Cerebellar cortex (tissue), 1 donor: ENCODE data around the gene PRR33.
"Not testable (repeated sequence)": the region's sequence is repeated elsewhere in the genome, so short reads cannot be mapped to it uniquely, and the experiment has no call there.

Experiments used
- DNase-seq: peaks from one replicate; pipeline ENCODE4 v3.0.0-alpha.2; 2015; ENCODE audit warnings: low spot score

PRR33 gene

DNA sequence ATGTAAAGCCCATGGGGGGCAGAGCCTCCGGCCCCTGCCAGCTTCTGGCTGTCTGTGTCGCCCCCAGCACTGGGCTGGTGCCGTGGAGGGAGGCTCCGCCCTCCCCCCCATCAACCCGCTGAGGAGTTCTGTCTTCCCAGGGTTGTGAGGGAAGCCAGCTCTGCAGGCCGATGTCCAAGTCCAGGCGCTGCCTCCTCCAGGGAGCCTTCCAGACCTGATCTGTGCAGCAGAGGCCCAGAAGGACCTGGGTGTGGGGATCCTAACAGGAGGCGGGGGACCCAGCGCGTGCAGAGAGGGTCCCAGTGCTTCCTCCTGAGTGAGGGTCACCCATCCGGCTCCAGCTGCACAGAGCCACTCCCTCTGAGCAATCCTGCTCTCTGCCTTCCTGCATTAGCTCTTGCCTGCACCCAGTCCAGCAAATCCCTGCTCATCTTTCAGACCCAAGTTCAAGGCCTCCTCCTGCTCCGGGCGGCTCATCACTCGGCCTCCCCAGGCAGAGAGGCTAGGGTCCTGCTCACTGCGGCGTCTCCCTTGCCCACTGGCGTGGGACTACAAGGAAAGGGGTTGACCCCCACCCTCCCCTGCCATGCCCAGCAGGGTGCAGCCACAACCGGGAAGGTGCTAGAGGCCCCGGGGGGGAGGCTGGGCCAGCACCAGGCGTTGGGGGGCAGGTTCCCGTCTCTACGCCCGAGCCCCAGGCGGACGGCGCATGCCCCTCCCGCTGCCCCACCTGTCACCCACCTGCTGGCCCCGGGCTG lies 16.4 kb downstream of the PRR33 start:
- no peak for DNase-seq

DNA sequence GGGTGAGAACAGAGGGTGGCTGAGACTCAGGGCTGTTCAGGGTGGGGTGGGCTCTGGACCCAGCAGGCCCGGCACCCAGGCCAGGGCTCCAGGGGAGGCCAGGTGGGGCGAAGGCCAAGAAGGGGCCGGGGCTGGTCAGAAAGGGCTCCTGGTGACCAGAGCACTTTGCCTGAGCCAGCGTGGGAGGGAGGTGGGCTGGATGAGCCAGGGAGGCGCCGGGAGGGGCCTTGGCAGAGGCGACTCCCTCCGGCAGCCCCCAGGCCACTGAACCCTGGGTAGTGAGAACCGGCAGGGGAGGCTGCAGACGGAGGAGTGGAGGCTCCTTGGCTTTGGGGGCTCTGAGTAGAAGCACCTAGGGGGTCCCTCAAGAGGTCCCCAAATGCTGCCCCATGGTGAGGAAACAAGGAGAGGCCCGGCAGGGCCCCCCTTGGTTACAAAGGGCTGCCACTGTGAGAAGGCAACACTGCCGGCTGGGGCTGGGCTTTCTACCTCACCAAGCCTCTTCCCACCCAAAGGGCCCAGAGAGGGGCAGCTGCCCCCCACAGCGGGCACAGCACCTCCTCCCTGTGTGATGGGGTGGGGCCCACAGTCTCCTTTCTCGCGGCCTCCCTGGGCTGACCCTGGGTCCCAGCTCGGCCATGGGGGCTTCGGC lies 17.1 kb downstream of the PRR33 start:
- DNase-seq = not testable (repeated sequence)

DNA sequence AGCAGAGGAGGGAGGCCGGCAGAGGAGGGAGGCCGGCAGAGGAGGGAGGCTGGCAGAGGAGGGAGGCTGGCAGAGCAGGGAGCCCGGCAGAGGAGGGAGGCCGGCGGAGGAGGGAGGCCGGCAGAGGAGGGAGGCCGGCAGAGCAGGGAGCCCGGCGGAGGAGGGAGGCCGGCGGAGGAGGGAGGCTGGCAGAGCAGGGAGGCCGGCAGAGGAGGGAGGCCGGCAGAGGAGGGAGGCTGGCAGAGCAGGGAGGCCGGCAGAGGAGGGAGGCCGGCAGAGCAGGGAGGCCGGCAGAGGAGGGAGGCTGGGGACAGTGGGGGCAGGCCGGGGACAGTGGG lies 17.9 kb downstream of the PRR33 start:
- DNase-seq = not testable (repeated sequence)

DNA sequence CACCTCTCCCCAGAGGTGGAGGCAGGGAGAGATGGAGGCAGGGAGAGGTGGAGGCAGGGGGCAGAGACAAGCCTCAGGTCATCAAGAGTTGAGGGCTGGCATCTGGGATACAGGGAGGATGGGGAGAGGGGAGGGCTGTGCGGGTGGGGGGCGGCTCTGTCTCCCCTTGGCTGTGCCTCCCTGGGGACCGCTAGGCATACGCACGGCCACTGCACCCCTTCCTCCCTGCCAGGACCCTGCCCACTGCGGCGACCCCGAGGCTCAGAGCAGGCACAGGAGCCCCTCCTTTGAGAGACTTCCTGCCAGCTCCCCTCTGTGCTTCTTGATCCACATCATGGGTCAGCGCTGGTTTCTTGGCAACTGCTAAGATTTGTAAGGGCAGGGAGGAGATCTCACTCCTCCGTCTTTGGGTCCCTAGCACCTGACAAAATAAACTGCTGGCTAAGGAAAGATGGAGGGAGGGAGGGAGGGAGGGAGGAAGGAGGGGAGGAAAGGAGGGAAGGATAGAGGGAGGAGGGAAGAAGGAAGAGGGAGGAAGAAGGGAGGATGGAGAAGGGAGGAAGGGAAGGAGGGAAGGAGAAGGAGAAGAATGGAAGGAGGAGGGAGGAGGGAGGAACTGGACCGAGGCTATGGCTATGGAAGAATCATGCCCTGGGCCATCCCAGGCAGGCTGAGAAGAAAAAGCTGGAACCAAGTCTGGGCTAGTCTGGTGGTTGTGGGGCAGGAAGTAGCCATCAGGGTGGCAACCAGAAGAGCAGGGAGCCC lies 18.5 kb downstream of the PRR33 start:
- no peak for DNase-seq

DNA sequence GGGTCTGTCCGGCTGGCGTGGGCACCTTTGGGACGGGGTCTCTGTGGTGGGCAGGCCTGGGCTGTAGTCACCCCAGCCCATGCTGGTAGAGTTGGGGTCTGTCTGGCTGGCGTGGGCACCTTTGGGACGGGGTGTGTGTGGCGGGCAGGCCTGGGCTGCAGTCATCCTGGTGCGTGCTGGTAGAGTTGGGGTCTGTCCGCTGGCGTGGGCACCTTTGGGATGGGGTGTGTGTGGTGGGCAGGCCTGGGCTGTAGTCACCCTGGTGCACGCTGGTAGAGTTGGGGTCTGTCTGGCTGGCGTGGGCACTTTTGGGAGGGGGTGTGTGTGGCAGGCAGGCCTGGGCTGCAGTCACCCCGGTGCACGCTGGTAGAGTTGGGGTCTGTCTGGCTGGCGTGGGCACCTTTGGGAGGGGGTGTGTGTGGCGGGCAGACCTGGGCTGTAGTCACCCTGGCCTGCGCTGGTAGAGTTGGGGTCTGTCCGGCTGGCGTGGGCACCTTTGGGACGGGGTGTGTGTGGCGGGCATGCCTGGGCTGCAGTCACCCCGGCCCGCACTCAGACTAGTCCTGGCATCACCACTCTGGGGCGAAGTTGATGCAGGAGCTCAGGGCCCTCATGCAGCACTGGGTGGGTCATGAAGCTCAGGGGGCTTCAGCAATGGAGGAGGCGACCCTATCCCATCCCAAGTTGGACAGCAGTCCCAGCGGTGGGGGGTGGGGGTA lies 19.3 kb downstream of the PRR33 start:
- DNase-seq = no peak

DNA sequence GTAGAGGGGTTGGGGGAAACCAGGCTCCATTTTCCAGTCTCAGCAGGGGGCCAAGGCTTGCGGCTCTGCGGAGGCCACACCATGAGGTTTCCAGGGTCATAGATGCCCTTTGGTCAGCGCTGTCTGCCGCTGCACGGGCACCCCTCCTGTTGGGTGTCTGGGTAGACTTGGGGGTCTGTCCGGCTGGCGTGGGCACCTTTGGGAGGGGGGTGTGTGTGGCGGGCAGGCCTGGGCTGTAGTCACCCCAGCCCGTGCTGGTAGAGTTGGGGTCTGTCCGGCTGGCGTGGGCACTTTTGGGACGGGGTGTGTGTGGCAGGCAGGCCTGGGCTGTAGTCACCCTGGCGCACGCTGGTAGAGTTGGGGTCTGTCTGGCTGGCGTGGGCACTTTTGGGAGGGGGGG lies 20.2 kb downstream of the PRR33 start:
- no peak for DNase-seq

DNA sequence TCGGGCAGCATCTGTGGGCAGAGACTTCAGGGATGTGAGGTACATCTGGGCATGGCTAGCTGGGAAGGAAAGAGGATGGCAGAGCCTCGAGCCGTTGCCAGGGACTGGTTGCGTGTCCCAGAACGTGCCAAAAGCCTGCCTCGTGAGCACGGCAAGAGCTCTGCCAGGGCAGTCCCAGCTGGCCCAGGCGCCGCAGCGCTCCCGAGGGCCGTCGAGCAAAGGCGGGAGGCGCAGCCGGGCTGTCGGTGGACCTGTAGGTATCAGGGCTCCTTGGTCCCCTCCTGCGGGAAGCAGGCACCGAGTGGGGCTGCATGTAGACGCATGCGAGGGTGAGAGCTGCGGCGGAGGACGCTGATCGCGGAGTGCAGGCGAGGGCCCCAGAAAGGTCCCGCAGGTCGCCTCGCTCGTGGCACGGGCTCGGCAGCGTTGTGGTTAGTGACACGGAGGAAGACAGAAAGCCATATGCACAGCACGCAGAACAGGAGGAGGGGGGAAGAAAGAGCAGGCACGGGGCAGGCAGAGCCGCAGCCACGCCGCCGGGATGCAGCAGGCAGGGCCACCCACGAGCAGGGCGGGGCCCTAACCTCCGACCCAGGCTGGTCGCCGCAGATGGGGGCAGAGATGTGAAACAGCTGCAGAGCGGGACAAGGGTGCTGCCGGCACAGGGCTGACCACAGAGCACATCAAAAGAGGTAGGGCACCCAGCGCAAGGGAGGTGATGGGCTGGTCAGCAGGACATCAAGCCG lies 20.8 kb downstream of the PRR33 start:
- no peak for DNase-seq

DNA sequence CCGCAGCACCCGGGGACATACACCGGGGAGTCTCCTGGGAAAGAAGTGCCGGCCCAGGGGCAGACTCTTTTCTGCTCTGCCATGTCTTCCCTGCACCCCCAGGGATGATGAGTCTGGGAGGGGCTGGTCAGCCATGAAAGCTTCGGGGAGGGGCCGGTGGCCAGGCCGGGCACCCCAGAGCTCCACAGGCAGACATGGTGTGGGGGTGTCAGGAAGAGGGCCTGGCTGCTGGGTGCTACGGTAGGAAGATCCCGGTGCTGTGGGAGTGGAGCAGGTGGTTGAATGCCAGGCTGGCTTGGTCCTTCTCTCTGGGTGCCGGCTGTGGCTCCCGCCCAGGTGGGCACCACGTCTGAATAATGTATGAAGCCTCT lies 21.4 kb downstream of the PRR33 start:
- no peak for DNase-seq

DNA sequence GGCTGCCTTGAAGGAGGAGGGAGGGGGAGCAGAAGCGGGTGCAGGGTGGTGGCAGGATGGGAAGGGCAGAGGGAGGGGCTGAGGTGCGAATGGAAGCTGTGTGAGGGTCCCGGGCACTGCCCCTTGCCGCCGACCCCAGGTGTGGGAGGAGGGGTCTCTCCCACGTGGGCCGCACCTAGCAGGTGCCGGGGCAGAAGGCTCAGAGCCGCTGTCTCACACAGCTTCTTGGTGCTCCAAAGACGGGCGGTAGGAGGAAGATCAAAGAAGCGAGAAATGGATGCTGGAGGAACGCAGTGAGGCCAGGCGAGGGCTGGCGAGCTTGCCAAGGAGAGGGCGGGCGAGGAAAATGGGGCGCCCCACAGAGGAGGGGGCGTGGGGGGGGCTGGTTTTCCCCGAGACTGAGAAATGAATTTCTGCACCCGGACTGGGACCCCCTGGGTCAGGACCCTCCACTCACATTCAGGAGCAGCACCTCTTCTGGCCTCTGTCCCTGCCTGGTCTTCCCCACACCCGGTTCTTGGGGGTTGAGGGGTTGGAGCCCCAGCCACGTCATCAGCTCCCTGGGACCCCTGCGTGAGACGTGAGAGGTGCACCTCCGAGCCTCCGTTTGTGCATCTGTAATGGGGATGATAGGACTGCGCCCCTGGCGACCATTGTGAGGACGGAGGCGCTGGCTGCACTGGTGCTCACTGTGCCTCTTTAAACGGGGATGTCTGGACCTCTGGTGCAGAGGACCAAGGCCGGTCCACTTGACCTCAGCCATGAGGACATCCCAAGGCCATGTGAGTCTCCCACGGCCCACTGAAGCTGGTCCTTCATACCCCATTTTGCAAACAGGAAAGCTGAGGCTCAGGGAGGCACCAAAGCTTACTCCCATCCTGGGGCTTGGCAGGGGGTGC lies 22.0 kb downstream of the PRR33 start:
- no peak for DNase-seq

DNA sequence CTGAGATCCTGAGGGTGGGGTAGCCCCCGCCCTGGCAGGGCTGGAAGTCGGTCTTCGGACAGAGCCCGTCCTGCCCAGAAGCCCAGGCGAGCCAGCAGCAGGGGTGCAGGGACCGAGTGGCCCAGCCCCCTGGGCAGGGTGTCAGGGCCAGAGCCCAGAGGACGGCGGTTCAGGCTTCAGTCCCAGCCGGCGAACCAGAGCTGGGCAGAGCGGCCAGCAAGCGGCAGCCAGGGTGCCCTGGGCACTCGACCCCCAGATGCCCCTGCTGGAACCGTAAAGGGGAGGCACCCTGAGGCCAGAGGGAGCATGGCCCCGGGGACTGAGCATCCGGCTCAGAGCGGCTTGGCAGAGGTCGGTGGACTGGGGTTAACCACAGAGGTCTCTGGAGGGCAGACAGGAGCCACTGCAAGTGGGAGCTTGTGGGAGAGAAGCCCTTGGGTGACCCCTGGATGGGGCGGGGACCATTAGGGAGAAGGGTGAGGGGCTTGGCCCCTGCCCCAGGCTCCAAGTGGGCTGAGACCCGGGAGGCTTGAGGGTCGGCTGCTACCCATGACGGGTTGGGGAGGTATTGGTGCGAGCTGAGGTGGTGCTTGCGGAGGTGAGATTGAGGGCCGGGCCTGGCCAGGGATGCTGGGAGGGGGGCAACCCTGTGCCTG lies 22.9 kb downstream of the PRR33 start:
- no peak for DNase-seq

DNA sequence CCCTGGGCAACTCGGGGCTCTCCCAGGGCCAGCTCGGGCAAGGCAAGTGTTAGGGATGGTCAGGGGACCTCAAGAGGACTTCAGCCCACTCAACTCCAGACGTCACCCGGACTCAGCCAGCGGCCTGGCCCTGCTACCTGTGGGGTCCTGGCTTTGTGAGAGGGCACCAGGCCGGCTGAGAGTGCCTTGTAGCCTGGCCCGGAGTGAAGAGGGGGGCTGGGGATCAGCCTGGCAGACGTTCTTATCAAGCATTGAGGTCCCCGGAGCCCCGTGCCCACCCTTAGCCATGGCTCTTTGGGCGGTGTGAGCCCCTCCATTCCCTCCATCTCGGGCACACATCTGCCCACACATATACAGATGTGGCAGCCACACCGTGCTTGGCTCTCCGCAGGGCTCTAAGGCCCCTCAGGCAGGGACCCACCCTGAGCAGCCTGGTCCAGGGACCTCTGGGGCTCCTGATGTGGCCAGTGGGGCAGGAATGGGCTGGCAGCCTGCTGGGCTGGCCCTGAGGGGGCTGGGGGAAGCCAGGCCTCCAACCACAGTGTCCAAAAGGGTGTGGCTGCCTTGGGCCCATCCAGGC lies 23.5 kb downstream of the PRR33 start:
- no peak for DNase-seq

DNA sequence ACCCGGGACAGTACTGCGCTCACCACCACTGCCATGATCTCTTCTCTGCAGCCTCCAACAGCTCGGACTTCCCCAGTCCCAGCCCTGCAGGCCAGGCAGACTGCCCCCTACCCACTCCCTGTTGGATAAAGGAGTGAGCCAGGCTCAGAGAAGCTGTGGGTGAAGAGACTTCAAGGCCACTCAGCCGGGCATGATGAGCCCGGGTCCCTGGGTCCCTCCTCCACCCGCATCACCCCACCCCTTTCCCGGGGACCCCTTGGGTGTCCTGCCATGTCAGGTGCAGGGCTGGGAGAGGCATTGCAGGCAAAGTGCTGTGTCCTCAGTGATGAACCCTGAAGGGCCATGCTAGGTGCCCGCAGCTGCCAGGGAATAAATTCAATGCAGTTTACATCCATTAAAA lies 24.3 kb downstream of the PRR33 start:
- DNase-seq = no peak

DNA sequence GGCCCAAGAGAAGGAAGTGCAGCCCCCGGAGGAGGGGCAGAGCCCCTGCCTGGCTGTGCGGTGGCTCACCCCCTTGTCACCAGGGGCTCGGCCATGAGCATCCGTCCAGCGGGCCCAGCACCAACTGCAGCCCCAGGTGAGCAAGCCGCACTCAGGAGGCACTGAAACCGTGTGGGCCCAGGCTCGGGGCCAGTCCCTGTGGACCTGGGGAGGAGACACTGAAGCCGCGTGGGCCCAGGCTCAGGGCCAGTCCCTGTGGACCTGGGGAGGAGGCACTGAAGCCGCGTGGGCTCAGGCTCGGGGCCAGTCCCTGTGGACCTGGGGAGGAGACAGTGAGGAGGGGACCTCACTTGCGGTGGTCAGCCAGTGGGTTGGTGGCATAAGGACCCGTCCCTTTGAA lies 24.9 kb downstream of the PRR33 start:
- DNase-seq = no peak

DNA sequence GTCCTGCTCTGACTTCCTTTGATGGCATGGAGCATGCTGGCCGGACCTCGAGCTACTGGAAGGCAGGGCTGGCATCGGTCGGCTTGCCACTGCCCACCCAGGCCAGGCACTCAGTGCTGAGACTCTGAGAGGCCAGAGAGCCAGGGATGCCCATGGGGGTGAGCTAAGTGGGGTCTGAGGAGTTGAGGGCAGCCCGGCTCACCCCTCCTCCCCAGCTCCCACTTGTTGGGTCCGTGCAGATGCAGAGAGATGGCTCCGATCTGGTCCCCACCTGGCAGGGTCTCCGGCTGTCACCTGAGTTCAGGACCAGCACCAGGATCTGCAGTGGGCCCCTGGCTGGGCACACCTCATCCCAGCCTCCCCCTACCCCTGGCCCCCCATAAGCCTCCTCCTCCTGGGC lies 25.5 kb downstream of the PRR33 start:
- DNase-seq = no peak

DNA sequence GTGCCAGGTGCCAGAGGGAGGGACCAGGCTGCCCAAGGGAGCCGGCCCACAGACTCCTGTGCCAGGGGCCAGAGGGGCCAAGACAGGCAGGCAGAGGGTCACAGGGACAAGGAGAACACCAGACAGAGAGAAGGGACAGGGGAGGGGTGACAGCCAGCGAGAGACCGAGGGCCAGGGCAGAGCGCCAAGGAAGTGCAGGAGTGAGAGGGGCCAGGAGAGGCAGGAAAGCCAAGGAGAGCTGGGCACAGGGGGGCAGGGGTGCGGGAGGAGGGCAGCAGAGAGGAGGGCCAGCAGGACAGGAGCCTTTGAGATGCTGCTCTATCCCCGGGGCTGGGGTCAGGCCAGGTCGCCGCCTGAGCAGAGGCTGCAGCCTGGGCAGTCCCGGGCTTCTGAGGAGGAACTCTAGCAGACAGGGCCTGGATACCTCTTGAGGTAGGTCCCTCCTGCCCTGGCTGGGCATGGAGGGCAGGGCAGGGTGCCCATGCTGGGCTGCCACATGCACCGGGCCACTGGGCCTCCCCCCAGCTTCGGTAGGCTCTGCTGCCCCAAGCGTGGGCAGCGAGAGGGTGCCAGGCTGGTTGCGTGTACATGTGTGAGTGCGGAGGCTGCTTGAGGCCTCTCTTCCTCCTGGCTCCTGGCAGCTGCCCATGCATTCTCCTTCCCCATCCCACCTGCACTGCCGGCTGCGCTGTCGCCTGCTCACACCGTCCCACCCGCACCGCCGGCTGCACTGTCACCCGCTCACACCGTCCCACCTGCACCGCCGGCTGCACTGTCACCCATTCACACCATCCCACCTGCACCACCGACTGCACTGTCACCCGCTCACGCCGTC lies 26.6 kb downstream of the PRR33 start:
- DNase-seq = no peak

DNA sequence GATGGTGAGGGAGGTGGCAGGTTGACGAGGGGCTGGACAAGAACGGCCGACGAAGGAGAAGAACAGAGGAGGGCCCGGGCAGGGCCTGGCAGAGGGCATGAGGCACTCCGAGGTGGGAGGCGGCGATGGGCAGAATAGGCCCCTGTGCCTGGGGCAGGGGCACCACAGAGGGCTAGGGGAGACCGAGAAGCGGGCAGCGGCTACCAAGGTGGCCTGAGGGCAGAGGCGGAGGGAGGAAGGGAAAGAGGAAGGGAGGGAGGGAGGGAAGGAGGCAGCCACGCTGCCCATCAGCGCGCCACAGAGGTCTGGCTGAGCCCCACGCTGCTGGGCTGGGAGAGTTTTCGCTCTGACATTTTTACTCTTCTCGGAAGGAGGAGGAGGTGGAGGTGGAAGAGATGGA lies 27.5 kb downstream of the PRR33 start:
- DNase-seq = no peak

DNA sequence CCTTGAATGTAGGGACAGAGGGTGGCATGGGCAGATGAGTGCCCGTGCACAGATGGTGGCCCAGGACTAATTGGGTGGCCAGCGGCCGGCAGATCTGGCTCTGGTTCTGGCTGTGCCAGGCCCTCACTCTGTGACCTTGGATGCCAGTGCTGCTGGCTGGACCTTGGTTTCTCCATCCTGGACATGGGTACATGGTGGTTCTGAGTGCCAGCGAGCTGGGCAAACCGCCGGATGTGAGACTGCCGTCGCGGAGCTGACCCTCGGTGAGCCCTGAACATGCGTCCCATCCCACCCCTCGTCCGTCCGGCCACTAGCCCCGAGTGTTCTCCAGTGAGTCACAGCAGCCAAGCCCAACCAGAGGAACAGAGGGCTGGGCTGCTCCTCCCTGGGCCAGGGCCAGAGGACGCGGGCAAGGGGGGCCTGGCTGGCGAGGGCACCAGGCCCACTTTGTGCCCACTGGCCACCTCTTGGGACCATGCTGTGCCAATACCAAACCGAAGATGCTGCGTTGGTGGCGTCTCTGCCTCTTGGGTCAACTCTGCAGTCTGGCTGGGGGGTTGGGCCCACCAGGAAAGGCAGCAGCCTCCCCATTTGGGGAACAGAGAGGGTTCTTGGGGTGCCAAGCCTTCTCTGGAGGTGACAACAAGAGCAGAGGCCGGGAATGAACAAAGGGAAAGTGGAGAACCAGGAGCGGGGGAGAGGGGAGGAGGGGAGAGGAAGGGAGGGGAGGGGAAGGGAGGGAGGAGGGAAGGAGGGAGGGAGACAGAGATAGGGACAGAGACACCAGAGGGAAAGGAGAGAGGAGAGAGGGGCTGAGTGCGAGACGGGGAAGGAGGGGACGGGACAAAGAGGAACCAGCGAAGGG lies 28.1 kb downstream of the PRR33 start:
- no peak for DNase-seq
